Trophoblast cell (in vitro differentiated cells and primary cell): ENCODE measurements around the gene SLC6A1.
A peak's percentile ranks its signal among the peaks of the same experiment; 100 is the strongest.

Experiments
- DNase-seq, 2 donors: peaks; one replicate each; pipeline ENCODE4 v3.0.0-alpha.2; 2016
- H2AFZ ChIP-seq: 2 replicates; pipeline ENCODE4 v1.6.1; 2013; ENCODE audit warnings: low read length, moderate library complexity, mild to moderate bottlenecking; ENCODE audit not compliant: insufficient read depth, poor library complexity
- H2AK5ac ChIP-seq: 2 replicates; pipeline ENCODE4 v1.6.1; 2013; ENCODE audit warnings: mild to moderate bottlenecking, low read length
- H2BK120ac ChIP-seq: 2 replicates; pipeline ENCODE4 v1.6.1; 2013; ENCODE audit warnings: low read length, mild to moderate bottlenecking, moderate library complexity; ENCODE audit not compliant: insufficient read depth, poor library complexity
- H2BK12ac ChIP-seq: 2 replicates; pipeline ENCODE4 v1.6.1; 2013; ENCODE audit warnings: mild to moderate bottlenecking, low read length, moderate library complexity
- H2BK5ac ChIP-seq: 2 replicates; pipeline ENCODE4 v1.6.1; 2013; ENCODE audit warnings: low read length, low read depth, moderate library complexity, mild to moderate bottlenecking; ENCODE audit not compliant: poor library complexity
- H3K14ac ChIP-seq: 2 replicates; pipeline ENCODE4 v1.6.1; 2013; ENCODE audit warnings: mild to moderate bottlenecking, low read length
- H3K18ac ChIP-seq: 2 replicates; pipeline ENCODE4 v1.6.1; 2013; ENCODE audit warnings: mild to moderate bottlenecking, low read length
- H3K23ac ChIP-seq: 2 replicates; pipeline ENCODE4 v1.6.1; 2013; ENCODE audit warnings: low read length
- H3K27ac ChIP-seq: 2 replicates; pipeline ENCODE4 v1.5.1; 2013; ENCODE audit warnings: low read depth, mild to moderate bottlenecking, inconsistent platforms, low read length, moderate library complexity
- H3K27me3 ChIP-seq: 2 replicates; pipeline ENCODE4 v1.6.1; 2013; ENCODE audit warnings: inconsistent platforms, mild to moderate bottlenecking, low read length, moderate library complexity; ENCODE audit not compliant: insufficient read depth
- H3K36me3 ChIP-seq, 2 experiments: 1 replicate in 1 of 2; 2 replicates in 1 of 2; pipeline ENCODE4 v1.6.1; 2013; ENCODE audit warnings: low read length in 2 of 2, mild to moderate bottlenecking in 2 of 2, moderate library complexity in 1 of 2; ENCODE audit not compliant: insufficient read depth in 2 of 2, control insufficient read depth in 1 of 2
- H3K4ac ChIP-seq: 2 replicates; pipeline ENCODE4 v1.6.1; 2013; ENCODE audit warnings: low read depth, mild to moderate bottlenecking, low read length, moderate library complexity
- H3K4me1 ChIP-seq, 2 experiments: 1 replicate in 1 of 2; 2 replicates in 1 of 2; pipeline ENCODE4 v1.6.1; 2013; ENCODE audit warnings: low read length in 2 of 2, mild to moderate bottlenecking in 2 of 2, moderate library complexity in 1 of 2; ENCODE audit not compliant: insufficient read depth in 2 of 2, control insufficient read depth in 1 of 2
- H3K4me2 ChIP-seq: 2 replicates; pipeline ENCODE4 v1.6.1; 2013; ENCODE audit warnings: inconsistent platforms, mild to moderate bottlenecking, low read length, moderate library complexity
- H3K4me3 ChIP-seq: 2 replicates; pipeline ENCODE4 v1.5.1; 2013; ENCODE audit warnings: mild to moderate bottlenecking, low read depth, low read length, inconsistent platforms
- H3K79me1 ChIP-seq: one replicate; pipeline ENCODE4 v1.6.1; 2013; ENCODE audit warnings: low read length
- H3K79me2 ChIP-seq: 2 replicates; pipeline ENCODE4 v1.6.1; 2013; ENCODE audit warnings: low read length, mild to moderate bottlenecking; ENCODE audit not compliant: control insufficient read depth, insufficient read depth, poor library complexity
- H3K9ac ChIP-seq: 2 replicates; pipeline ENCODE4 v1.6.1; 2013; ENCODE audit warnings: mild to moderate bottlenecking, low read length
- H3K9me3 ChIP-seq: 2 replicates; pipeline ENCODE4 v1.6.1; 2013; ENCODE audit warnings: low read depth, mild to moderate bottlenecking, control low read depth, inconsistent platforms, low read length; ENCODE audit not compliant: insufficient read depth
- H4K12ac ChIP-seq: 2 replicates; pipeline ENCODE4 v1.6.1; 2013; ENCODE audit warnings: low read depth, mild to moderate bottlenecking, low read length, moderate library complexity
- H4K8ac ChIP-seq: 2 replicates; pipeline ENCODE4 v1.6.1; 2013; ENCODE audit warnings: low read depth, mild to moderate bottlenecking, low read length, moderate library complexity
- H4K91ac ChIP-seq: one replicate; pipeline ENCODE4 v1.6.1; 2013; ENCODE audit warnings: low read depth, mild to moderate bottlenecking, low read length, moderate library complexity
- WGBS: extraction: QIAGEN DNeasy Blood & Tissue Kit; methylation state at CpG from one replicate; pipeline ENCODE4 v1.1.7; 2013; ENCODE audit warnings: missing lambda C conversion rate; ENCODE audit not compliant: insufficient read length, insufficient coverage; ENCODE audit errors: extremely low coverage; 5-methylcytosine and 5-hydroxymethylcytosine counted together

Gene SLC6A1

GRCh38 chr3:11037241-11037873 is 44.8 kb downstream of the SLC6A1 start:
- Histone ChIP-seq H3K23ac (no peak overlapping the region), H2BK5ac (no peak overlapping the region), H2AFZ (no peak overlapping the region), H3K9ac (no peak overlapping the region), H3K79me2 (no peaks in the 10 kb centered on the region), H3K9me3 (no peaks in the 10 kb centered on the region), H4K8ac (no peak overlapping the region), H3K79me1 (no peaks in the 10 kb centered on the region), H3K27ac (no peak overlapping the region), H3K14ac (no peak overlapping the region), H3K36me3 (no peaks in the 10 kb centered on the region), H3K4me2 (no peak overlapping the region), H3K27me3 (no peaks in the 10 kb centered on the region), H2BK120ac (no peak overlapping the region), H4K91ac (no peak overlapping the region), H2AK5ac (no peak overlapping the region), H2BK12ac (no peak overlapping the region), H3K4me1 (no peaks in the 10 kb centered on the region), H3K4ac (no peak overlapping the region), H3K18ac (no peak overlapping the region), H3K4me3 (no peak overlapping the region), H4K12ac (no peak overlapping the region)
- WGBS: no CpG with 5 or more reads among the region's 24 CpGs
- DNase-seq: no peak

GRCh38 chr3:11037976-11038375 is 45.4 kb downstream of the SLC6A1 start:
- no peak overlapping the region for H2BK12ac ChIP-seq
- H3K9me3 ChIP-seq: no peaks in the 10 kb centered on the region
- no peak overlapping the region for H3K27ac ChIP-seq
- no peak for DNase-seq
- H3K9ac ChIP-seq: no peak overlapping the region
- no peak overlapping the region for H4K8ac ChIP-seq
- no peak overlapping the region for H3K4ac ChIP-seq
- no CpG with 5 or more reads among the region's 11 CpGs for WGBS
- H4K12ac ChIP-seq: no peak overlapping the region
- H2AK5ac ChIP-seq: no peak overlapping the region
- no peaks in the 10 kb centered on the region for H3K36me3 ChIP-seq
- no peak overlapping the region for H2AFZ ChIP-seq
- no peak overlapping the region for H3K4me2 ChIP-seq
- no peaks in the 10 kb centered on the region for H3K27me3 ChIP-seq
- H2BK120ac ChIP-seq: no peak overlapping the region
- no peak overlapping the region for H3K4me3 ChIP-seq
- no peak overlapping the region for H3K14ac ChIP-seq
- no peak overlapping the region for H3K18ac ChIP-seq
- H3K79me2 ChIP-seq: no peaks in the 10 kb centered on the region
- H3K23ac ChIP-seq: no peak overlapping the region
- no peak overlapping the region for H2BK5ac ChIP-seq
- no peaks in the 10 kb centered on the region for H3K79me1 ChIP-seq
- no peaks in the 10 kb centered on the region for H3K4me1 ChIP-seq
- H4K91ac ChIP-seq: no peak overlapping the region

GRCh38 chr3:11045536-11045935 is 53.0 kb downstream of the SLC6A1 start:
- Histone ChIP-seq H3K27ac (no peak overlapping the region), H3K4me3 (no peak overlapping the region), H3K4ac (no peak overlapping the region), H3K23ac (no peak overlapping the region), H4K8ac (no peak overlapping the region), H3K9me3 (peaks cover 2% of the 10 kb centered on the region), H4K12ac (no peak overlapping the region), H4K91ac (no peak overlapping the region), H3K36me3 (no peaks in the 10 kb centered on the region), H3K79me2 (no peaks in the 10 kb centered on the region), H3K27me3 (no peaks in the 10 kb centered on the region), H3K4me1 (no peaks in the 10 kb centered on the region), H3K9ac (no peak overlapping the region), H3K4me2 (no peak overlapping the region), H2BK12ac (no peak overlapping the region), H2BK5ac (no peak overlapping the region), H3K14ac (no peak overlapping the region), H3K79me1 (no peaks in the 10 kb centered on the region), H2AFZ (no peak overlapping the region), H2AK5ac (no peak overlapping the region), H3K18ac (no peak overlapping the region), H2BK120ac (no peak overlapping the region)
- no peak for DNase-seq
- WGBS: no CpG with 5 or more reads among the region's 5 CpGs

GRCh38 chr3:11047500-11047899 is 55.0 kb downstream of the SLC6A1 start:
- H3K79me2 ChIP-seq: no peaks in the 10 kb centered on the region
- H4K12ac ChIP-seq: no peak overlapping the region
- no CpG with 5 or more reads among the region's 2 CpGs for WGBS
- H2BK5ac ChIP-seq: no peak overlapping the region
- H2AFZ ChIP-seq: no peak overlapping the region
- no peak overlapping the region for H3K4me2 ChIP-seq
- no peak overlapping the region for H3K9ac ChIP-seq
- no peak overlapping the region for H3K18ac ChIP-seq
- H3K14ac ChIP-seq: no peak overlapping the region
- no peak overlapping the region for H2AK5ac ChIP-seq
- H3K79me1 ChIP-seq: no peaks in the 10 kb centered on the region
- no peak overlapping the region for H2BK12ac ChIP-seq
- H3K9me3 ChIP-seq: peaks cover 2% of the 10 kb centered on the region
- no peak overlapping the region for H3K4me3 ChIP-seq
- no peak overlapping the region for H4K8ac ChIP-seq
- H3K4ac ChIP-seq: no peak overlapping the region
- no peak overlapping the region for H2BK120ac ChIP-seq
- H3K4me1 ChIP-seq: no peaks in the 10 kb centered on the region
- no peak overlapping the region for H4K91ac ChIP-seq
- H3K27ac ChIP-seq: no peak overlapping the region
- DNase-seq: no peak
- H3K36me3 ChIP-seq: no peaks in the 10 kb centered on the region
- H3K23ac ChIP-seq: peak overlapping the region; percentile 37
- H3K27me3 ChIP-seq: no peaks in the 10 kb centered on the region
